Small intestine (tissue), 7 donors: Measurements from ENCODE around the gene CYP4F3. TPM values are rescaled to one million over a fixed set of nuclear protein-coding genes. Genes with fewer than 3 reads are reported as not detected.

Source experiments
- DNase-seq, 2 donors: peaks; one replicate each; pipeline versions ENCODE4 v3.0.0 to v3.0.0-alpha.2; 2013
- FAIRE-seq: peaks from 2 replicates; lab custom pipeline; 2012; peaks lifted over from hg19 to GRCh38; lab: Jason Lieb, UNC
- H3K27ac ChIP-seq, 3 donors: one replicate each; pipeline ENCODE4 v1.5.1; 2013; ENCODE audit warnings: low read length in 2 of 3, mild to moderate bottlenecking in 2 of 3, control low read depth in 1 of 3, inconsistent platforms in 1 of 3, low read depth in 1 of 3, moderate library complexity in 1 of 3
- H3K27me3 ChIP-seq, 3 donors: one replicate each; pipeline ENCODE4 v1.6.1; 2013; ENCODE audit warnings: low read length in 3 of 3, inconsistent platforms in 1 of 3; ENCODE audit not compliant: control insufficient read depth in 3 of 3, insufficient read depth in 3 of 3
- H3K36me3 ChIP-seq, 3 donors: one replicate each; pipeline ENCODE4 v1.6.1; 2013; ENCODE audit warnings: low read length in 3 of 3, inconsistent platforms in 1 of 3, low read depth in 1 of 3, mild to moderate bottlenecking in 1 of 3, moderate library complexity in 1 of 3; ENCODE audit not compliant: control insufficient read depth in 3 of 3, insufficient read depth in 2 of 3
- H3K4me1 ChIP-seq, 3 donors: one replicate each; pipeline ENCODE4 v1.6.1; 2013; ENCODE audit warnings: low read length in 2 of 3, inconsistent platforms in 1 of 3, low read depth in 1 of 3, mild to moderate bottlenecking in 1 of 3, moderate library complexity in 1 of 3; ENCODE audit not compliant: control insufficient read depth in 3 of 3, insufficient read depth in 2 of 3
- H3K4me3 ChIP-seq, 3 donors: one replicate each; pipeline ENCODE4 v1.5.1; 2013; ENCODE audit warnings: low read length in 3 of 3, control low read depth in 1 of 3, inconsistent platforms in 1 of 3, low read depth in 1 of 3, mild to moderate bottlenecking in 1 of 3, moderate library complexity in 1 of 3
- H3K9me3 ChIP-seq, 2 donors: one replicate each; pipeline ENCODE4 v1.6.1; 2013; ENCODE audit warnings: low read depth in 1 of 2, low read length in 1 of 2; ENCODE audit not compliant: control insufficient read depth in 2 of 2, insufficient read depth in 1 of 2
- WGBS, 3 donors: extraction: QIAGEN DNeasy Blood & Tissue Kit; methylation state at CpG; one replicate each; pipeline ENCODE4 v1.1.7; 2013; 5-methylcytosine and 5-hydroxymethylcytosine counted together
- polyA plus RNA-seq, 4 donors: library from polyadenylated mRNA; stranded (reverse) in 3 of 4; unstranded in 1 of 4; fragments of 200-250 nt in 3 of 4; fragments of 120-200 nt in 1 of 4; gene quantifications; one replicate each; pipeline versions ENCODE4 v1.2.1 to v1.2.3, GENCODE V29; 2013
- donor health status: healthy with polysubstance abuse.
- donor health status: control.
- donor health status: control.
- donor health status: Bipolar disorder and iron deficiency.
- donor health status: healthy.

CYP4F3 gene
- polyA plus RNA-seq, 4 donors, result 2.3 to 15.2 (median 7.9) TPM

GRCh38 chr19:15612342-15612741 lies 28.4 kb upstream of the CYP4F3 start:
- no peak overlapping the region for H3K4me3 ChIP-seq
- no peaks in the 10 kb centered on the region for H3K27me3 ChIP-seq
- no peak for FAIRE-seq
- no peaks in the 10 kb centered on the region for H3K4me1 ChIP-seq
- H3K27ac ChIP-seq, result no peak overlapping the region
- H3K9me3 ChIP-seq, result no peaks in the 10 kb centered on the region
- no peaks in the 10 kb centered on the region for H3K36me3 ChIP-seq
- DNase-seq, result no peak
- 32 to 54% (median 40%) methylated on average over 5 of the region's 5 CpGs for WGBS, 3 donors

DNA sequence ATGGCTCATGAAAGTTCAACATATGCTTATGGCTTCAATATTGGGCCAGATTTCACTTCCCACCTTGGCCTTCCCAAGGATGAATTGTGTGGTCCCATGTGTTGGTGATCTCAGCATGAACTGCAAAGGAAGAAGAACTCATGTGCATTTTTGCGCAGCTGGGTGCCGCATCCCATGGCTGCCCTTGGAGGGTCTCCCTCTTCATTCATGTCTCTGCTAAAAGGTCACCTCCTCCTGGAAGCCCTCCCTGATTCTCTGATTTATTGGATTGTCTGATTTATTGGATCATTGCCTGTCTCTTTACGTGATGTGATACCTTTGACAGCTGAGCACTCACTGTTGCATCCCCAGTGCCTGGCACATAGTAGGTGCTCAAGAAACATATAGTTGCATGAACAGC lies 27.4 kb upstream of the CYP4F3 start:
- no peaks in the 10 kb centered on the region for H3K36me3 ChIP-seq
- FAIRE-seq, result no peak

DNA sequence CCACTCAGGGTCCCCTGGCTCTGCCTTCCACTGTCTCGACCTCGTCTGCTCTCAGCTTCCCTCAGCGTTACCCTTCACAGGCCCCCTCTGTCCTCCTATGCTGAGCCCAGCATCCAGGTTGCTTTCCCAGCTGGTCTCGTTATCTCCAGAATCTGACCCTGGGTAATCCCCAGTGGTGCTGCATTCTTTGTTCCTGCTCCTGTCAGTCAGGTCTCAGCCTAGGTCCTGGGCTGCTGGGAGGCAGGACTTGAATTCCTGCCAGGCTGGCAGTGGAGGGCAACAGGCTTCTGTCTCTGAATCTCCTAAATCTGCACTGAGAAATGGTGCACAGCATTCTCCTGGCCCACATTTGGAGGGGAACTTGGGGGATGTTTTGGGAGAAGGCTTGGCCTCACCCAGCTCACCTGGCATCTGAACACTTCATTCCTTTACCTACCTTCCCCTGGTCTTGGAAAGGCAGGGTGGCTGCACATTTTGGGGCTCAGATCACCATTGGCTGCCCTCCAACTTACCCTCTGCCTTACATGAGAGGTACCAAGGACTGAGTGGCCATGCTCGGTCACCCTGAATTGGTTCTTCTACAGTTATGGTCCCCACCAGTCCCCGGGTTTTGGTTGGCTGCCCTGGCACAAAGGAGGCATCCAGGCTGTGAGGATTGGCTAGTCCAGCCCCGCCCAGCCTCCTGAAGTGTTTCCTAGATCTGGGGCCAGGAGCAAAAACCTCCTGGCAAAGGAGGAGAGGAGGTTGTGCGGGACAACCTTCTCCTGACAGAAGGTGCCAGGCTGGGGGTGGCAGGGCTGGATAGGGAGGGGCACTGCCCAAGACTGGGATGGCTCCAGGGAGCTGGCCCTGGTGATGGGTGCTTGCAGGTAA lies 26.0 kb upstream of the CYP4F3 start, which contains the start of gene CYP4F8:
CYP4F8 (plus strand) TSS at position 712 of the 873 bp plus-strand sequence. CDS start 399 bp downstream, outside the sequence.
- no peak for DNase-seq
- no peaks in the 10 kb centered on the region for H3K27me3 ChIP-seq
- no peaks in the 10 kb centered on the region for H3K4me1 ChIP-seq
- no peak within 1 kb of the TSS for H3K27ac ChIP-seq
- 33 to 47% (median 33%) methylated on average over 8 of the region's 8 CpGs for WGBS, 3 donors
- no peak for FAIRE-seq
- no peak within 1 kb of the TSS for H3K4me3 ChIP-seq
- H3K9me3 ChIP-seq, result no peaks in the 10 kb centered on the region
- no peaks in the 10 kb centered on the region for H3K36me3 ChIP-seq

More for the DNA sequence above, 27.4 kb upstream of the CYP4F3 start:
- DNase-seq, result no peak
- no peak overlapping the region for H3K4me3 ChIP-seq
- WGBS, 3 donors, result 85 to 97% (median 96%) methylated on average over 3 of the region's 3 CpGs
- no peaks in the 10 kb centered on the region for H3K27me3 ChIP-seq
- H3K9me3 ChIP-seq, result no peaks in the 10 kb centered on the region
- no peaks in the 10 kb centered on the region for H3K4me1 ChIP-seq
- no peak overlapping the region for H3K27ac ChIP-seq

GRCh38 chr19:15615526-15615925 lies 25.2 kb upstream of the CYP4F3 start:
- FAIRE-seq, result no peak
- WGBS, 3 donors, result 59 to 72% (median 67%) methylated on average over 14 of the region's 14 CpGs

DNA sequence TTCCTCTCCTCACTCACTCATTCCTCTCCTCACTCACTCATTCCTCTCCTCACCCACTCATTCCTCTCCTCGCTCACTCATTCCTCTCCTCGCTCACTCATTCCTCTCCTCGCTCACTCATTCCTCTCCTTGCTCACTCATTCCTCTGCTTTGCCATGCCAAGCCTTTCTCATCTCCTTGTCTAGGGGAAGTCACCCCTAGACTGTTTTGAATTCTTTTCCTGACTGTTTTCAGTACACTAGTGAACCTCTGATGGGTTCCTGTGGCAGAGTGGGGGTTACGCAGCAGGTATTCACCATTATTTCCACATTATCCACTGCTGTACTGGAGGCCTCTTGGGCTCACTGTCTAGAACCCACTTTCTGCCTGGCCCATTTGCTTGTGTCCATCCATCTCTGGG lies 24.5 kb upstream of the CYP4F3 start:
- WGBS, 3 donors, result 89 to 91% (median 91%) methylated on average over 4 of the region's 4 CpGs
- Histone ChIP-seq H3K36me3 (no peaks in the 10 kb centered on the region), H3K4me1 (no peaks in the 10 kb centered on the region), H3K27ac (no peak overlapping the region), H3K9me3 (no peaks in the 10 kb centered on the region), H3K27me3 (no peaks in the 10 kb centered on the region), H3K4me3 (no peak overlapping the region)
- FAIRE-seq, result no peak
- DNase-seq, result no peak

More at GRCh38 chr19:15615526-15615925, 25.2 kb upstream of the CYP4F3 start:
- DNase-seq, result no peak
- no peak overlapping the region for H3K27ac ChIP-seq
- no peaks in the 10 kb centered on the region for H3K9me3 ChIP-seq
- no peak overlapping the region for H3K4me3 ChIP-seq
- no peaks in the 10 kb centered on the region for H3K4me1 ChIP-seq
- H3K36me3 ChIP-seq, result no peaks in the 10 kb centered on the region
- no peaks in the 10 kb centered on the region for H3K27me3 ChIP-seq

DNA sequence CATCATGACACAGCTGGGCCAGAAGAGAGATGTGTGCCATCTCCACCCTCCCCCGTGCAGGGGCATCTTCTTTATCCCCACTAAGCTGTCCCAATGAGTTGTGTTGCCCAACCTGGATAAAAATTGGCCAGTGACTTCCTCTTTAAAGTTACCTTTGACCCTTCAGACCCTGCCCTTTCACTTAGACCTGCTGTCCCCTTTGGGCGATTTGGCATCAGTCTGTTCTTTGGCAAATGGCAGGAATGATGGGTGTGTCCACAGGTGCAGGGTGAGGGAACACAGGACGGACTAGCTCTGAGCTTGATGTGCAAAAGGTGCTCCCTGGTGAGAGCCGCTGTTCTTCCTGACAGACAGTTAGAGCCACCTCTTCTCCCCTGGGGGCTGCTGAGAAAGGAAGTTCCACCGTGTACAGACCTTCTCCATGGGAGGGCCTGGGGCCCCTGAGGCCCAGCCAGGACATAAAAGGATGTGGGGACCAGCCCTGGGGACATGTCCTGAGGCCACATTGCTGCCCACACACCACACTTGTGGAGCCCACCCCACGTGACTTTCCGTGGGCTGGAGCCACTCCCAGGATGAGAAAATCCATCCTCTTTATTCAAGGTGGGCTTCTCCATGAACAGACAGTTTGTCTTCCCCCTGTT lies 23.9 kb upstream of the CYP4F3 start:
- WGBS, 3 donors, result 24 to 55% (median 28%) methylated on average over 7 of the region's 7 CpGs
- Histone ChIP-seq H3K27me3 (no peaks in the 10 kb centered on the region), H3K27ac (no peak overlapping the region), H3K4me3 (no peak overlapping the region), H3K4me1 (no peaks in the 10 kb centered on the region), H3K9me3 (no peaks in the 10 kb centered on the region), H3K36me3 (no peaks in the 10 kb centered on the region)
- no peak for FAIRE-seq
- DNase-seq, result peak in 1 of 2 donors; percentile 18

DNA sequence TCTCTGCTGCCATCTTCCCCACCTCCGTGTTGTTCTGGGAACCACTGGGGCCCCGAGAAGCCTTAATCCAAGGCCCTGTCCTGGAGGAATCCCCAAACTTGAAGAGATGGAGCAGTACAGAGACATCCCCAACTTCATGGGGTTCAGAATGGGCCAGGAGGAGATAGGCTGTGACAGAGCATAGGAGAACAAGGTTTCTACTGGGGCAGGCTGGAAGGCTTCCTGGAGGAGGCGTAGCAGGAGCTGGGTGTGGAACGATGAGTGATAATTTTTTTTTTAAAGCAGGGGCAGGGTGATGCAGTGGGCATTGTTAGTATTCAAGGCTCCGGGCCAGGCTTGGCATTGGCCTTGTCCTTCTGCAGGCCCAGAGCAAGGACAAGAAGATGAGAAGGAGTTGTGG lies 22.4 kb upstream of the CYP4F3 start:
- FAIRE-seq (no peak), DNase-seq (no peak)
- Histone ChIP-seq H3K9me3 (no peaks in the 10 kb centered on the region), H3K36me3 (no peaks in the 10 kb centered on the region), H3K27me3 (no peaks in the 10 kb centered on the region), H3K4me3 (no peak overlapping the region), H3K27ac (no peak overlapping the region), H3K4me1 (peaks cover 0 to 4% (median 0%) of the 10 kb centered on the region in 3 donors)
- 70 to 81% (median 76%) methylated on average over 5 of the region's 5 CpGs for WGBS, 3 donors

- no peak overlapping the region for H3K27ac ChIP-seq
- WGBS, 3 donors, result 64 to 91% (median 67%) methylated on average over 1 of the region's 1 CpG
- no peak overlapping the region for H3K4me3 ChIP-seq
- no peaks in the 10 kb centered on the region for H3K36me3 ChIP-seq
- no peaks in the 10 kb centered on the region for H3K9me3 ChIP-seq
- no peak for FAIRE-seq
- peaks cover 0 to 2% (median 0%) of the 10 kb centered on the region in 3 donors for H3K27me3 ChIP-seq
- no peak for DNase-seq
- H3K4me1 ChIP-seq, result peaks cover 0 to 4% (median 0%) of the 10 kb centered on the region in 3 donors
These were observed 18.9 kb upstream of the CYP4F3 start for GRCh38 chr19:15621801-15622200.
